Hepatocyte (in vitro differentiated cells): ENCODE results near the gene NUDT3. TPM values are rescaled to one million over a fixed set of nuclear protein-coding genes. Genes with fewer than 3 reads are reported as not detected.

ENCODE experiments used
- DNase-seq: peaks from one replicate; pipeline ENCODE4 v3.0.0-alpha.2; 2016; ENCODE audit warnings: low spot score
- H2AFZ ChIP-seq: fragments of 200-600 bp; sonication (generic); 2 replicates; pipeline ENCODE4 v1.6.0; 2016; ENCODE audit warnings: antibody characterized with exemption, mild to moderate bottlenecking
- H3K27ac ChIP-seq: fragments of 200-600 bp; sonication (generic); 2 replicates; pipeline ENCODE4 v1.5.1; 2016; ENCODE audit warnings: mild to moderate bottlenecking
- H3K27me3 ChIP-seq: fragments of 200-600 bp; sonication (generic); 2 replicates; pipeline ENCODE4 v1.6.1; 2016
- H3K36me3 ChIP-seq: fragments of 200-600 bp; sonication (generic); replicated peaks from 2 replicates; pipeline ENCODE4 v1.5.1; 2016; ENCODE audit warnings: low read depth; ENCODE audit not compliant: insufficient read depth
- H3K4me1 ChIP-seq: fragments of 200-600 bp; sonication (generic); 2 replicates; pipeline ENCODE4 v1.5.1; 2016; ENCODE audit warnings: mild to moderate bottlenecking, moderate library complexity; ENCODE audit not compliant: insufficient read depth
- H3K4me2 ChIP-seq: fragments of 200-600 bp; sonication (generic); 2 replicates; pipeline ENCODE4 v1.6.0; 2016
- H3K4me3 ChIP-seq: fragments of 200-600 bp; sonication (generic); 2 replicates; pipeline ENCODE4 v1.5.1; 2016; ENCODE audit warnings: mild to moderate bottlenecking
- H3K79me2 ChIP-seq: fragments of 200-600 bp; sonication (generic); 2 replicates; pipeline ENCODE4 v1.6.0; 2017; ENCODE audit warnings: mild to moderate bottlenecking
- H3K9me2 ChIP-seq: fragments of 200-600 bp; sonication (generic); replicated peaks from 2 replicates; pipeline ENCODE4 v1.6.0; 2017; ENCODE audit warnings: mild to moderate bottlenecking; ENCODE audit not compliant: insufficient read depth
- H3K9me3 ChIP-seq: fragments of 200-600 bp; sonication (generic); 2 replicates; pipeline ENCODE4 v1.5.1; 2016; ENCODE audit warnings: low read depth, mild to moderate bottlenecking
- H4K20me1 ChIP-seq: fragments of 200-600 bp; sonication (generic); 2 replicates; pipeline ENCODE4 v1.6.0; 2016; ENCODE audit warnings: mild to moderate bottlenecking; ENCODE audit not compliant: insufficient read depth, poor library complexity, severe bottlenecking
- CTCF ChIP-seq: fragments of 200-600 bp; sonication (generic); IDR thresholded peaks from 2 replicates; pipeline ENCODE4 v1.5.1; 2016; ENCODE audit warnings: antibody characterized with exemption, mild to moderate bottlenecking; ENCODE audit not compliant: poor library complexity
- EZH2 ChIP-seq: fragments of 200-600 bp; sonication (generic); IDR thresholded peaks from 2 replicates; pipeline ENCODE4 v1.6.1; 2016; ENCODE audit warnings: antibody characterized with exemption, mild to moderate bottlenecking, borderline replicate concordance
- EZH2phosphoT487 ChIP-seq: fragments of 200-600 bp; sonication (generic); IDR thresholded peaks from one replicate; pipeline ENCODE4 v1.6.1; 2018; ENCODE audit warnings: antibody characterized with exemption, mild to moderate bottlenecking, low read depth, moderate library complexity; ENCODE audit not compliant: unreplicated experiment, severe bottlenecking
- WGBS: methylation state at CpG from one replicate; pipeline ENCODE4 v1.1.6; 2016; ENCODE audit warnings: low lambda C conversion rate; ENCODE audit errors: missing lambda C conversion rate; 5-methylcytosine and 5-hydroxymethylcytosine counted together
- polyA plus RNA-seq: library from polyadenylated mRNA; unstranded; fragments of >200 nt; fragmentation: Nextera tagmentation; extraction: Ambion mirVana; gene quantifications from 2 replicates; pipeline ENCODE4 v1.2.1, GENCODE V29; 2016
- total RNA-seq: library from RNA; depleted of rRNA; stranded (reverse); fragments of >200 nt; gene quantifications from 2 replicates; pipeline ENCODE4 v1.2.3, GENCODE V29; 2014

Gene NUDT3
- total and polyA plus RNA-seq, 2 experiments from 2014 or later, result 6.2 to 20.4 TPM

DNA sequence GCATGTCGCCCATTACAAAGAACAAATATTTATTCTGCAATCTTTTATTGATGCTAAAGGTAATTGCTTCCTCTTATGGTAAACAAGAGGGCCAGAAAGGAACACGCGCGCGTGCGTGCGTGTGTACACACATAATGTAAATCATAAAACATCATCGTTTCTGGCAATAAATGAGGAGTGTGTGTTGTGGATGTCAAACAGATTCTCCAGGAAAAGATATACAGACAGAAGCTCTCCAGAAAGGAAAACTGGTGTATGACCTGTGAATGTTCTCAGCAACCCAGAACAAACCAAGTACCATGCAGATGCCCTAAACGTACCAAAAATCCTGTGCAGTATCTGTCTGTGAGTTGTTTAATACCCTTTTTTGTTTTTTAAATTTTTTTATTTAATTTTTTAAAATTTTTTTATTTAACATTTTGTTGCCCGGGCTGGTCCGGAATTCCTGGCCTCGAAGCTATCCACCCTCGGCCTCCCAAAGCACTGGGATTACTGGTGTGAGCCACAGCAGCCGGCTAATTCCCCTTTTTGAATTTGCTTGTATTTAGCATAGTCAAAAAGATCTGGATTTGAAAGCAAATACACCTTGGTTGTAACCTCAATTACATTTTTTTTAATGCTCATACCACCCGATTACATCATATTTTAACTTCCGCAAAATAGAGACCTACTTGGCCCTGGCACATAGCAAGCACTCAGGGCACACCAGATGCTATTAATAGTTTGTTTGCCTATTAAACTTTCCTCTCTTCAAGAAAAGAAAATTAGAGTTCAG, 909 bp upstream of the NUDT3 start:
- H2AFZ ChIP-seq, result peak overlapping the region; percentile 59
- peaks cover 13% of the 10 kb centered on the region for H3K4me1 ChIP-seq

GRCh38 chr6:34391786-34392496, 528 bp downstream of the NUDT3 start:
- Histone ChIP-seq H3K27ac (peak overlapping the region; percentile 95), H3K79me2 (peaks cover 47% of the 10 kb centered on the region), H3K4me1 (peaks cover 13% of the 10 kb centered on the region), H3K9me2 (no peaks in the 10 kb centered on the region), H3K4me3 (peak overlapping the region; percentile 76), H4K20me1 (peaks cover 27% of the 10 kb centered on the region), H3K27me3 (no peaks in the 10 kb centered on the region), H3K36me3 (no peaks in the 10 kb centered on the region), H3K4me2 (peak overlapping the region; percentile 83), H3K9me3 (no peaks in the 10 kb centered on the region), H2AFZ (peak overlapping the region; percentile 85)
- peak; percentile 71 for DNase-seq
- under 1% methylated on average over 49 of the region's 78 CpGs for WGBS
- TF ChIP-seq EZH2phosphoT487, result no peak
- no peak for TF ChIP-seq CTCF
- no peak for TF ChIP-seq EZH2

More for the DNA sequence above, 909 bp upstream of the NUDT3 start:
- peaks cover 14% of the 10 kb centered on the region for H4K20me1 ChIP-seq
- H3K4me3 ChIP-seq, result peak overlapping the region; percentile 13
- peak; percentile 76 for TF ChIP-seq EZH2phosphoT487
- no peak for TF ChIP-seq EZH2
- H3K36me3 ChIP-seq, result no peaks in the 10 kb centered on the region
- H3K27me3 ChIP-seq, result no peaks in the 10 kb centered on the region
- WGBS, result 60% methylated on average over 16 of the region's 16 CpGs
- peak overlapping the region; percentile 78 for H3K4me2 ChIP-seq
- H3K79me2 ChIP-seq, result peaks cover 32% of the 10 kb centered on the region
- no peaks in the 10 kb centered on the region for H3K9me2 ChIP-seq
- peak overlapping the region; percentile 26 for H3K27ac ChIP-seq
- no peaks in the 10 kb centered on the region for H3K9me3 ChIP-seq
- no peak for DNase-seq

- H3K9me2 ChIP-seq, result no peaks in the 10 kb centered on the region
- H3K79me2 ChIP-seq, result peaks cover 52% of the 10 kb centered on the region
- peaks cover 31% of the 10 kb centered on the region for H4K20me1 ChIP-seq
- 2% methylated on average over 5 of the region's 5 CpGs for WGBS
- no peaks in the 10 kb centered on the region for H3K9me3 ChIP-seq
- peak overlapping the region; percentile 95 for H3K27ac ChIP-seq
- H2AFZ ChIP-seq, result peak overlapping the region; percentile 85
- no peaks in the 10 kb centered on the region for H3K27me3 ChIP-seq
- H3K4me3 ChIP-seq, result peak overlapping the region; percentile 76
- peak overlapping the region; percentile 83 for H3K4me2 ChIP-seq
- TF ChIP-seq EZH2phosphoT487, result no peak
- no peak for TF ChIP-seq EZH2
- no peak for TF ChIP-seq CTCF
- H3K36me3 ChIP-seq, result no peaks in the 10 kb centered on the region
- no peak for DNase-seq
- peaks cover 13% of the 10 kb centered on the region for H3K4me1 ChIP-seq
Observed at GRCh38 chr6:34391473-34391785, 1.0 kb downstream of the NUDT3 start.
